Breast epithelium (tissue), 3 donors: ENCODE data around the gene CSTF1.

Source experiments
- CTCF ChIP-seq, 3 donors: fragments of 450-650 bp; IDR thresholded peaks; one replicate each; pipeline ENCODE4 v1.5.1; 2016 to 2017; ENCODE audit warnings: antibody characterized with exemption in 3 of 3, mild to moderate bottlenecking in 3 of 3, moderate library complexity in 3 of 3
- POLR2A ChIP-seq: fragments of 450-650 bp; IDR thresholded peaks from one replicate; pipeline ENCODE4 v1.6.1; 2016; ENCODE audit warnings: antibody characterized with exemption, mild to moderate bottlenecking, moderate library complexity
- POLR2AphosphoS5 ChIP-seq, 3 donors: sonication (generic); formaldehyde crosslinking; IDR thresholded peaks; one replicate each; pipeline ENCODE4 v1.6.1; 2017; ENCODE audit warnings: antibody characterized with exemption in 3 of 3

DNA sequence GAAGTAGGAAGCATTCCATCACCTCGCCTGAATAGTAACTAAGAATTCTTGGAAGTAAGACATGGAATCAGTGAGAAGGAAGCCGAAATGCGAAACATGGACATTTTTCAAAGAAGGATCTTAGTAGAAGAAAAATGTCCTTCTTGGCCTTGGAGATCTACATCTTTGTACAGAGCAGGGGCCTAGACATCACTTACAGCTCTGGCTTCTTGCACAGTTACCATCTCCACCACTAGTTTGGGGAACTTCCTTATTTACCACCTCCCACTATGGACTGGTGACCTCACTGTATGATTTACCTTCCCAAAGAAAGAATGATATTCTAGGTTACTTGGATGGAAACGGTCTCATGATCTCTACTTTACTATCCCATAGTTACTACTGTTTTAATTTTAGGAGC lies 35.4 kb downstream of the CSTF1 start:
- no peak for TF ChIP-seq CTCF (IDR thresholded peaks at IDR 0.05)
- no peak for TF ChIP-seq POLR2AphosphoS5 (IDR thresholded peaks at IDR 0.05)
- no peak for TF ChIP-seq POLR2A
